HTERT RPE-1 (cell line): Measurements from ENCODE around the gene CACNB3.

Experiments used
- in situ Hi-C: fragments of 300-500 bp; cut with MboI; formaldehyde crosslinking; loops from 4 replicates; pipeline ENCODE4 v1.14.3; 2020; ENCODE audit warnings: low sequenced_read_pairs

The CACNB3 gene

GRCh38 chr12:48788524-48788853 is 29.8 kb upstream of the CACNB3 start:
- in situ Hi-C loops: no loop called here

- in situ Hi-C loops: no loop called here
Measured at GRCh38 chr12:48788854-48789775, 29.2 kb upstream of the CACNB3 start, which contains the start of gene ADCY6. Gene ADCY6 (minus strand): TSS chr12:48789089. CDS start chr12:48783434, 5,655 bp downstream.

- in situ Hi-C loops: no loop called here
Measured at GRCh38 chr12:48789858-48790326, 28.4 kb upstream of the CACNB3 start.

- in situ Hi-C loops: no loop called here
Measured at GRCh38 chr12:48793696-48794095, 24.6 kb upstream of the CACNB3 start.

GRCh38 chr12:48794870-48795269 is 23.4 kb upstream of the CACNB3 start:
- in situ Hi-C loops: no loop called here

- in situ Hi-C loops: no loop called here
Measured at GRCh38 chr12:48795550-48796455, 22.5 kb upstream of the CACNB3 start.

GRCh38 chr12:48796976-48797375 is 21.3 kb upstream of the CACNB3 start:
- in situ Hi-C loops: no loop called here

GRCh38 chr12:48800457-48800856 is 17.8 kb upstream of the CACNB3 start:
- in situ Hi-C loops: no loop called here

GRCh38 chr12:48800971-48801370 is 17.3 kb upstream of the CACNB3 start:
- in situ Hi-C loops: no loop called here

GRCh38 chr12:48803675-48804074 is 14.6 kb upstream of the CACNB3 start:
- in situ Hi-C loops: no loop called here

- in situ Hi-C loops: no loop called here
Measured at GRCh38 chr12:48807981-48808380, 10.3 kb upstream of the CACNB3 start.

GRCh38 chr12:48810903-48811431 is 7.3 kb upstream of the CACNB3 start:
- in situ Hi-C loops: no loop called here

GRCh38 chr12:48811437-48812090 is 6.7 kb upstream of the CACNB3 start:
- in situ Hi-C loops: no loop called here

GRCh38 chr12:48812389-48812788 is 5.9 kb upstream of the CACNB3 start:
- in situ Hi-C loops: no loop called here

- in situ Hi-C loops: no loop called here
Measured at GRCh38 chr12:48813465-48814261, 4.6 kb upstream of the CACNB3 start.

GRCh38 chr12:48814262-48815125 is 3.8 kb upstream of the CACNB3 start:
- in situ Hi-C loops: no loop called here

GRCh38 chr12:48815126-48816110 is 2.9 kb upstream of the CACNB3 start:
- in situ Hi-C loops: no loop called here
